ENCODE data around the gene RER1. TPM values are rescaled to one million over a fixed set of nuclear protein-coding genes. Genes with fewer than 3 reads are reported as not detected.

RER1 gene
- total RNA-seq, 1 experiment from 2014 or later: 133 TPM

DNA sequence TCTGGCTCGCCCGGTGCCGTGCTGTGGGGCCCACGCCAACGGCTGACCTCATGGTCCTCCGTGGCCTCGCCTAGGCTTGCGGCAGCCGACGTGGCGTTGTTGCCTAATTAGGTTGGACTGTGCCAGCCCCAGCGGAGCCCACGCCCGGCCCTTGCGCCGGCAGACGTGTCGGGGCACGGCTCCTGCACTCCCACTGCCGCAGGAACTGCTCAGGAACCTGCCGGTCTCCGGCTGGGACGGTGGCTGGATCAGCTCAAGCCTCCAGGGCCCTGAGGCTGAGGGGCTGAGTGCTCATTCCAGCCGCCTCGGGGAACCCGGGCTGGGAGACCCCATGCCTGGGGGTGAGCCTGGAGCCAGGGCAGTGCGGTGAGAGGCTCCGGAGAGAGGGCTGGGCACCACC, 36.8 kb downstream of the RER1 start:
- DNase-seq: no peak
- H3K27me3 ChIP-seq (ENCODE audit: control insufficient read depth, insufficient read depth, low read length): no peaks in the 10 kb centered on the region; the same call in 1 of the 2 replicates
- no peaks in the 10 kb centered on the region for H3K36me3 ChIP-seq (replicated peaks; ENCODE audit: control insufficient read depth, insufficient read depth, low read length)
- no peak overlapping the region for H3K4me3 ChIP-seq (ENCODE audit: insufficient read depth, low read depth, low read length)

DNA sequence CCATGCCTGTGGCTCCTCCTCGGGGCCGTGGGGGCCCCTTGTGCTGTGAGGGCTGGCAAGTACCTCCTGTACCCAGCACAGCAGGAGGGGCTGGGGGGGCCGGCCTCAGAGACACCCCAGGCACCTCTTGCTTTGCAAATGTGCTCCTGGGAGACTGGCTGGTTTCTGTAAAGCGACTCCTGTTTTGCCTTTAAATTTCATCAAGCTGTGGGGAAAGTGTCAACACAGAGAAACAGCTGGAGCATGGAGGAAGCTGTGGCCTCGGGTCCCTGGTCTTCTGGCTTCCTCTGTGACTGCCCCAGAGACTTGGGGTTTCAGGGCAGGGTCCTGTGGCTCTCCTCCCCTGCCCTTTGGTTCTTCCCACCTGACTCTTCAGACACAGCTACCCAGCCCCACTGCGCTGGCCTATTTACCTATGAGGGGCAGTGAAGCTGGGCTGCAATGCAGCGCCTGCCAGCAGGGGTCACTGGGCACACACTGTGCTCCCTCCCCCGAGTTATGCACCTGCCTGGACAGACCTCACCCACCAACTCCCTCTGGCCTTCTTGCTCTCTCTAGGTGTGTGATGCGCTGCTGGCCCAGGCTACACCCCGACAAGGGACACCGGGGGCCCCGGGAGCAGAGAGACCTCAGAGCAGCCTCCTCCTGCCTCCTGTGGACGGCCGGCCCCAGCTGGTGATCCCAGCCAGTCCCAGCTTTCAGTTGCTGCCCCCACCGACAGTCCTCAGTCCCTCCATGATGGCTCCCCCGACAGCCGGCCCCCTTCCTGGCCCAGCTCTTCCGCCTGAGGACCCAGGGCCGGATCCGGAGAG, 38.3 kb downstream of the RER1 start:
- H3K36me3 ChIP-seq (replicated peaks; ENCODE audit: control insufficient read depth, insufficient read depth, low read length): no peaks in the 10 kb centered on the region
- no peak overlapping the region for H3K4me3 ChIP-seq (ENCODE audit: insufficient read depth, low read depth, low read length)
- H3K27me3 ChIP-seq (ENCODE audit: control insufficient read depth, insufficient read depth, low read length): no peaks in the 10 kb centered on the region; the same call in 1 of the 2 replicates
- peak; percentile 88 for DNase-seq

DNA sequence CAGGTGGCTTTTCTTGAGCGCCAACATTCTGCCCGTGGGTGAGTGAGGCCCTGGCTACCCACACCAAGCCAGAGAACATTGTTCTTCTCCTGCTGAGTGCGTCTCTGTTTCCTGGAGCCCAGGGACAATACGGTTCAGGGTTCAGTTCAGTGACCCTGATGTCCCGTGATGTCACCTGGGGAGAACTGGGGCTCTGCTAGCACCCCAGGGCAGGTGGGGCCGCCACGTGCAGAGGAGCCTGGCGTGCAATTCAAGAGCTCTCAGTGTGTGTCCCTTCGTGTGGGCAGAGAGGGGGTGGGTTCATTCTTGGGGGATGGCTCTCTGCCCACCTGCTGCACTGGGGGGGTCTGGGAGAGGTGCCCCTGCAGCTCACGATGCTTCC, 38.9 kb downstream of the RER1 start:
- Histone ChIP-seq H3K4me3 (ENCODE audit: insufficient read depth, low read depth, low read length) (no peak overlapping the region), H3K27me3 (ENCODE audit: control insufficient read depth, insufficient read depth, low read length) (no peaks in the 10 kb centered on the region; the same call in 1 of the 2 replicates), H3K36me3 (replicated peaks; ENCODE audit: control insufficient read depth, insufficient read depth, low read length) (no peaks in the 10 kb centered on the region)
- DNase-seq: no peak

DNA sequence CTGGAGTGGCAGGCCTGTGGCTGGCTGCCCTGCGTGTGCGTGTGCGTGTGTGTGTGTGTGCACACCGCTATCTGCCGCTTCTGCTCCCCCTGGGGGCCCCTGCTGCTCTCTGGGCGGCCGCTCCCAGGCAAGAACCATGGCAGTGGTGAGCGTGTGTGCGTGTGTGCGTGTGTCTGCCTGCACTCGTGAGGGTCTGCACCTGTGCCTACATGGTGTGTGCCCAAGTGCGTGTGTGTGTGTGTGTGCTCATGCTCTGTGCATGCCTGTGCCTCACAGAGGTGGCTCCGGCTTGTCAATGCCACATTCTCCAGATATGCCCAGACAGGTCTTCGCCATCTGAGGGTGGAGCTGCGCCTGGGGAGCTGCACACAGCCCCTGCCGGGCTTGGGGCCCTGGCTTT, 39.5 kb downstream of the RER1 start:
- H3K27me3 ChIP-seq (ENCODE audit: control insufficient read depth, insufficient read depth, low read length): no peaks in the 10 kb centered on the region; the same call in 1 of the 2 replicates
- no peak for DNase-seq
- no peak overlapping the region for H3K4me3 ChIP-seq (ENCODE audit: insufficient read depth, low read depth, low read length)
- no peaks in the 10 kb centered on the region for H3K36me3 ChIP-seq (replicated peaks; ENCODE audit: control insufficient read depth, insufficient read depth, low read length)

DNA sequence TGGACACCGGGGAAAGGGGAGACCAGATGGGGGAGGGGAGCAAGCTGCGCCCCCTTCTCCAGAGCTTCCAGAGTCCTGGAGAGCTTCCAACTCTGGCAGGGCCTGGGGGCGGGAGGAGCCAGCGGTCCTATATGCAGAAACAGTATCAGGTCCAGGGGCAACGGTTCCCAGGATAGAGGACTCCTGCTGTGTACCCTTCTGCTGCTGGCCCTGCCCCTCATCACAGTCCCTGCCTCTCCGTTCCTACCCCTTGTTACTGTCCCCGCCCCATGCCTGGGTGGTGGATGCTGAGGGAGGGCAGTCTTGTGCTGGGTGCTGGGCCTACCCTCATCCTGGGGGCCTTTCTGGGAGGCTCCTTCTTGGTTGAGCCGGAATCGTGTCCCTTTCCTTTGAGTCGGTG, 39.9 kb downstream of the RER1 start:
- no peak for DNase-seq
- H3K36me3 ChIP-seq (replicated peaks; ENCODE audit: control insufficient read depth, insufficient read depth, low read length): no peaks in the 10 kb centered on the region
- no peak overlapping the region for H3K4me3 ChIP-seq (ENCODE audit: insufficient read depth, low read depth, low read length)
- H3K27me3 ChIP-seq (ENCODE audit: control insufficient read depth, insufficient read depth, low read length): no peaks in the 10 kb centered on the region

DNA sequence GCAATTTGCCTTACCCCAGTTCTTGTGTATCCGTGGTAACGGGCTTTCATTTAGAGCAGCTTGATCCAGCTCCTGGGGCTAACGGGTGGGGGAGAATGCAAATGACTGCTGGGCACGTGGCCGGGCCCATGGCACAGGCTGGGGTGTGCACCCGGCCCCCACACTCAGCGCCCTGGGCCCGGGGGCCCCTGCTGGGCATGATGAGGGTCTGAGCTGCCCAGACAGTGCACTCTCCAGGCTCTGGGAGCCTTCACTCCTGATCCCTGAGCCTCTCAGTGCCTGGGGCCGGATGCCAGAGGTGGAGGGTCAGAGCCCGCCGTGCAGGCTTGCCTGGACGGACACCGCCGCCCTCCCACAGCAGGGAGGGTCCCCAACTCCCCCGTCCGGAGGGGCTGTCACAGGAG, 40.8 kb downstream of the RER1 start:
- no peaks in the 10 kb centered on the region for H3K36me3 ChIP-seq (replicated peaks; ENCODE audit: control insufficient read depth, insufficient read depth, low read length)
- no peak overlapping the region for H3K4me3 ChIP-seq (ENCODE audit: insufficient read depth, low read depth, low read length)
- DNase-seq: peak; percentile 72
- no peaks in the 10 kb centered on the region for H3K27me3 ChIP-seq (ENCODE audit: control insufficient read depth, insufficient read depth, low read length)

DNA sequence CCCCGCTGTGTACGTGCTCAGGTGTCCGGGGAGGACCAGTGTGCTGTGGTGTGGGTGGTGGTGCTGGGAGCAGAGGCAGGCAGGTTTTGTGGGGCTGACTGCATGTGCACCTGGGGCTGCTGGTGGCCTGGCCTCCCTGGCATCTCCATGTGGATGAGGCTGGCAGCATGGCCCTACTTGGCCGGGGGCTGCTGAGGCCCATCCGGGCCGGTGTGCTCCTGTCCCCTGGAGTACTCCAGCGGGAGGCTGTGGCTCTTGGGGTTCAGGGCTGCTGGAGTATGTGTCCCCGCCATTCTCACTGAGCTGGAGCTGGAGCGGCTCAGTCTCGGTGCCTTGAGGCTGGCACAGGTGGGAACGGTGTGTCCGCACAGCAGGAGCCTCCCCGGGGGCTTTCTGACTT, 41.6 kb downstream of the RER1 start:
- no peaks in the 10 kb centered on the region for H3K36me3 ChIP-seq (replicated peaks; ENCODE audit: control insufficient read depth, insufficient read depth, low read length)
- H3K27me3 ChIP-seq (ENCODE audit: control insufficient read depth, insufficient read depth, low read length): no peaks in the 10 kb centered on the region
- H3K4me3 ChIP-seq (ENCODE audit: insufficient read depth, low read depth, low read length): no peak overlapping the region
- DNase-seq: no peak

DNA sequence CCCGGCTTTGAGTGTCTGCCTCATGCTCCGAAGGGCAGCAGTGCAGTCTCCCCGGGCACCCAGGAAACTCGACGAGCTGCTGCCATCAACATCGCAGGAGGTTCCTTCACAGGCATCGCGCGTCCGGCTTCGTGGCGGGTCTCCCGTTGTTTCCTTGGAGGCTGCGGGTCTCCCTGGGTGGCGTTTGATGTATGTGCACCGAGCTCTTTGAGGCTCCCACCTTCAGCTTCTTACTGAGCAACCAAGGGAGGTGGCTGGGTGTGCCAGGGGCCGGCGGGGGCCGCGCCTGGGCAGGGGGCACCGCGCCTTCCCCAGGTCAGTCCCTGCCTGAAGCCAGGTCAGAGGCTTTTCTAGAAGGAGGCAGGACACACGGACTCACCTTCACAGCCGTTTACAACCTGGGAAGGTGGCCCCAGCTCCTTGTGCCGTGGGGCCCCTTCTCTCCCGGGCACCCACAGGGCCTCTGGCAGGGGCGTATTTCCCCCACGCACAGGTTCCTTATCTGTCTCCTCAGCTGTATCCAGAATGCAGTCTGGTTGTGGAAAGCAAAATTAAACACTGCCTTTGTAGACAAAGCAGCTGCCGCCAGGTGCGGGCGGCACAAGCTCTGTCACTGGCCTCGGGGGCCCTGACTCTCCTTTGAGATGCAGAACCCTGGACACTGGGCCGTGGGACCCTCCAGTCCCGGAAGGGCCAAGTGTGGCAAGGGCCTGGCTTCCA, 42.5 kb downstream of the RER1 start:
- no peak overlapping the region for H3K4me3 ChIP-seq (ENCODE audit: insufficient read depth, low read depth, low read length)
- DNase-seq: no peak
- H3K27me3 ChIP-seq (ENCODE audit: control insufficient read depth, insufficient read depth, low read length): no peaks in the 10 kb centered on the region
- H3K36me3 ChIP-seq (replicated peaks; ENCODE audit: control insufficient read depth, insufficient read depth, low read length): no peaks in the 10 kb centered on the region

DNA sequence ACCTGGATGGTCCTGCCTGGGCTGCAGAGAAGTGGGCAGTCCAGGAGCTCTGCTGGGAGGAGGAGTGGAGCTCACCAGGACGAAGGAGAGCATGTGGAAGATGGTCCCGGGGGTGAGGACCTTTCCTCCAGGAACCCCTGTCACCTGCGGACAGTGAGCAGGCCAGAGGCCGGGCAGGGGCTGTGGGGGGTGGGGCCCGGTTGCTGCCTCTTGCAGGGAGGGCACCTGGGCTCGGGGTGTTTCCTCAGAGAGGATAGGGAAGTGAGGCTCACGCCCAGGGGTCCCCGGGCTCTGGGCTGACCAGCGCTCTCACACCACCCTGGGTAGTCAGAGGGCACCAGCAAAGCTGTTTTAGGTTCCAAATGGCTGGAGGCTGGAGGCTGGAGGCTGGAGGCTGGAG, 43.5 kb downstream of the RER1 start:
- DNase-seq: no peak
- no peaks in the 10 kb centered on the region for H3K27me3 ChIP-seq (ENCODE audit: control insufficient read depth, insufficient read depth, low read length)
- no peaks in the 10 kb centered on the region for H3K36me3 ChIP-seq (replicated peaks; ENCODE audit: control insufficient read depth, insufficient read depth, low read length)
- no peak overlapping the region for H3K4me3 ChIP-seq (ENCODE audit: insufficient read depth, low read depth, low read length)

DNA sequence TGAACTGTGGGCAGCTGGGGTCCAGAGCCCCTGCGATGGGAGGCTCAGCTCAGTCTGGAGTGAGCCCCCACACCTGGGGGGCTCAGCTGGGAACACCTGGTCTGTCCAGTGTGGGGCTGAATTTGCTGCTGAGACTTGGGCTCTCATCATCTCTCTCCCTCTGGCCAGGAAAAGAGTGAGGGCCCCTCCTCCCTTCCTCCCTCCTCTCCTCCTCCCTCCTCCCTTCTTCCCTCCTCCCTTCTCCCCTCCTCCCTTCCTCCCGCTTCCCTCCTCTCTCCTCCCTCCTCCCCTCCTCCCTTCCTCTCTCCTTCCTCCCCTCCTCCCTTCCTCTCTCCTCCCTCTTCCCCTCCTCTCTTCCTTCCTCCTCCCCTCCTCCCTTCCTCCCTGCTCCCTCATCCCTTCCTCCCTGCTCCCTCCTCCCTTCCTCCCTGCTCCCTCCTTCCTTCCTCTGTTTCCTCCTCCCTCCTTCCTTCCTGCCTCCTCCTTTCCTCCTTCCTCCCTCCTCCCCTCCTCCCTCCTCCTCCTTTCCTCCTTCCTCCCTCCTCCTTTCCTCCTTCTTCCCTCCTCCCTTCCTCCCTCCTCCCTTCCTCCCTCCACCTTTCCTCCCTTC, 44.2 kb downstream of the RER1 start:
- no peak overlapping the region for H3K4me3 ChIP-seq (ENCODE audit: insufficient read depth, low read depth, low read length)
- DNase-seq: no peak
- H3K36me3 ChIP-seq (replicated peaks; ENCODE audit: control insufficient read depth, insufficient read depth, low read length): no peaks in the 10 kb centered on the region
- H3K27me3 ChIP-seq (ENCODE audit: control insufficient read depth, insufficient read depth, low read length): no peaks in the 10 kb centered on the region

DNA sequence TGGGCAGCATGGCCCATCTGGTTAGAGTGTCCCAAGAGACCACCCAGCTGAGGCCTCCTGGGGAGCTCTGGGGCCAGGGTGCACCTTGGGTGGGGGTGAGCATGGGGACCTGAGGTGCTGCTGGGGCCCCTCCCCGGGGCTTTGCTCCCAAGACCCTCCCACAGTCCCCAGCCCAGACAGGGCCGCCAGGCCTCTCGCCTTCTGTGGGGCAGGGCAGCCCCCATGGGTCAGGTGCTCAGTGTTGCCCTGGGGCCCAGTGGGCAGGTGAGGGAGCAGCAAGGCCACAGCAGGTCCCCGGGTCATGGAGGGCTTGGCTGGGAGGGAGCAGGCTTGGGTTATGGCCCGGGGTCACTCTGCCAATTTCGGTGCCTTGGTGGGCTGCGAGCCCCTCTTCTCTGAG, 45.2 kb downstream of the RER1 start:
- DNase-seq: no peak
- no peak overlapping the region for H3K4me3 ChIP-seq (ENCODE audit: insufficient read depth, low read depth, low read length)
- H3K27me3 ChIP-seq (ENCODE audit: control insufficient read depth, insufficient read depth, low read length): peaks cover 2% of the 10 kb centered on the region
- H3K36me3 ChIP-seq (replicated peaks; ENCODE audit: control insufficient read depth, insufficient read depth, low read length): no peaks in the 10 kb centered on the region

DNA sequence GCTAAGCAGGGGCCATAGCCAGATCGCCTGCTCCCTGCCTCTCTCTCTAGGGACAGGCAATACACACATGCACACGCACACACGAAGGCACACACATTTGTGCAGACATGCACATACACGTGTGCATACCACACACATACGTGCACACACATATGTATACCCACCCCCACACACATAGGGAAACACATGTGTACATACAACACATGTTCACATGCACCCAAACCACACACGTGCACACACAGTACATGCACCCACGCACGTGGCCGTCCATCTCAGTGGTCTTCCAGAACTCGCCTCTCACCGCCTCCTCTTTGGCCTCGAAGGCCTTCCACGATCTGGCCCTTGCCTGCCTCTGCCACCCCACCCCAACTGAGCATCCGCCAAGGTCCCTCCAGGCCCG, 46.0 kb downstream of the RER1 start:
- Histone ChIP-seq H3K4me3 (ENCODE audit: insufficient read depth, low read depth, low read length) (no peak overlapping the region), H3K36me3 (replicated peaks; ENCODE audit: control insufficient read depth, insufficient read depth, low read length) (no peaks in the 10 kb centered on the region), H3K27me3 (ENCODE audit: control insufficient read depth, insufficient read depth, low read length) (peaks cover 8% of the 10 kb centered on the region)
- DNase-seq: no peak

DNA sequence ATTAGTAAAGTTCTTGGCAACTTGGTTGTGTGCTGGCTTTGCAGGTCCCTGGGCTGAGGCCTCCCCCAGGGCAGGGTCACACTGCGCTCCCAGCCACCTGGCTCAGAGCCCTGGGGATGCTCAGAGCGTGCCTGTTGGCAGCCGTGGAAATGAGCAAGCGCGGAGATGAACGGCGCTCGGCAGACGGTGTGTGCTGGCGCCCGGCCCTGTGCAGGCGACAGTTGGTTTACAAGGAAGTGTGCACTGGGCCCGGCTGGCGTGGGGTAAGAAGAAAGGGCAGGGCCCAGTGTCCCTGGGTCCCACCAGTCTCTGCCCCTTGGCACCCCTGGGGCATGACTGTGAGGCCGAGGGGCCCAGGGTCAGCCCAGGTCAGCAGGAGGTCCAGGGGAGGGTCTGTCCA, 46.4 kb downstream of the RER1 start:
- DNase-seq: no peak
- no peaks in the 10 kb centered on the region for H3K36me3 ChIP-seq (replicated peaks; ENCODE audit: control insufficient read depth, insufficient read depth, low read length)
- H3K4me3 ChIP-seq (ENCODE audit: insufficient read depth, low read depth, low read length): no peak overlapping the region
- peaks cover 12% of the 10 kb centered on the region for H3K27me3 ChIP-seq (ENCODE audit: control insufficient read depth, insufficient read depth, low read length)

DNA sequence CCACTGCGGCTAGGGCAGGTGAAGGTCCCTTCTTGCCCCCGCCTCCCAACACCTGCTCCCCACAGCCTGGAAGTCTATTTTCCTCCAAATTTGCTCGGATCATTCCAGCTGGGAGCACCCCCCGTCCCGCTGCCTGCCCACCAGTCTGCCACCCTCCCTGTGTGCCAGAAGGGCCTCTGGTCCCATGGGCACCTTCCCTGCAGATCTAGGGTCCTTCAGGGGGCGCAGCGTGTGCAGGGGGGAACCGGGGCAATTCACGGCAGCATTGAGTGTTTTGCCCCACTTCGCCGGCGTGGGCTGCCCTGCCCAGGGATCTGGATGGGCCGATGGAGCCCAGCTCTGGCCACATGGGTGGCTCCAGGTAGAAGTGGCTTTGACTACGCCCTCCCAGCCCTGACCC, 47.0 kb downstream of the RER1 start:
- Histone ChIP-seq H3K36me3 (replicated peaks; ENCODE audit: control insufficient read depth, insufficient read depth, low read length) (no peaks in the 10 kb centered on the region), H3K27me3 (ENCODE audit: control insufficient read depth, insufficient read depth, low read length) (peaks cover 16% of the 10 kb centered on the region), H3K4me3 (ENCODE audit: insufficient read depth, low read depth, low read length) (no peak overlapping the region)
- no peak for DNase-seq

DNA sequence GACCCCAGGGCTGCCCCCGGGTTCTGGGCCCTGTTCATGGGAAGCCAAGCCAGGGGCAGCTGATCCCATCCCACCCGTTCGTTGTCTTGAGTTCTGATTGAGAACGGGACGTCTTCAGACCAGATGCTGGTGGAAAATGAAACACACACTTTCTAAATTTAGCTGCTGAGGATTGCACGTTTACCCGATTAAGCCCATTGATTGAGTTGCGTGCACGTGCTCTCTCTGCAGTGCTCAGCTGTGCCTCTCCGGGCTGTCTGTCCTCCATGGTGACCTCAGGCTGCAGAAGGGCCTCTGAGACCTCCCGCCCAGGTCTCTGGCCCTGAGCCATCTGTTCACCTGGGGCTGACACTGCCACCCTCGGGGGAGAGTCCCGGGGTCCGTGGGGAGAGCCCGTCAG, 47.7 kb downstream of the RER1 start:
- Histone ChIP-seq H3K27me3 (ENCODE audit: control insufficient read depth, insufficient read depth, low read length) (peaks cover 22% of the 10 kb centered on the region), H3K4me3 (ENCODE audit: insufficient read depth, low read depth, low read length) (no peak overlapping the region), H3K36me3 (replicated peaks; ENCODE audit: control insufficient read depth, insufficient read depth, low read length) (no peaks in the 10 kb centered on the region)
- DNase-seq: no peak
